Measurements from ENCODE around the gene GSTP1.

The GSTP1 gene

DNA sequence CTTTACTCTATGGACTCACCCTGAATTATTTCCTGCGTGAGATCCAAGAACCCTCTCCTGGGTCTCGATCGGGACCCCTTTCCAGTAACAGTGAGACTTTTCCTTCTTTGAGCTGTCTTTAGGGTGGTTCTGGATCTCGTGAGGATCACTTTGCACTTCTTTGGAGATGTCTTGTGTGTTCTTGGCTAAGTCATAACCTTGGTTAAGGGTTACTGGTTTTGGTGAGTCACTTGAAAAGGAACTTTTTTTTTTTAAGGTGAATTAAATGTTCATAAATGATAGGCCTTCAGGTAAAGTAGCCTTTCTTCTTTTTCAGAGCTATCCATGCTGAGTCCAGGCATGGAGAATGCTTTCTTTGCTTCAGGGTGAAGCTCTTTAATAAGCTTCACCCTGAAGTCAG is 19.4 kb upstream of the GSTP1 start:
- Histone ChIP-seq H3K9me2 (replicated peaks; ENCODE audit: insufficient read depth, low read length) (no peaks in the 10 kb centered on the region), H3K36me3 (ENCODE audit: low read length) (no peaks in the 10 kb centered on the region), H2AFZ (ENCODE audit: low read depth, low read length, severe bottlenecking) (no peak overlapping the region), H3K79me2 (ENCODE audit: insufficient read depth, low read length) (no peaks in the 10 kb centered on the region), H3K9me3 (ENCODE audit: insufficient read depth, low read length) (no peaks in the 10 kb centered on the region), H3K27ac (ENCODE audit: low read depth, low read length) (no peak overlapping the region), H3K4me2 (ENCODE audit: low read depth, low read length, poor library complexity, severe bottlenecking) (no peak overlapping the region), H3K27me3 (ENCODE audit: low read length) (no peaks in the 10 kb centered on the region), H3F3A (ENCODE audit: insufficient read depth) (no peaks in the 10 kb centered on the region), H3K9ac (ENCODE audit: low read length) (no peak overlapping the region), H4K20me1 (ENCODE audit: low read depth, low read length) (no peaks in the 10 kb centered on the region), H3K4me3 (ENCODE audit: insufficient read depth, low read length, poor library complexity, severe bottlenecking) (no peak overlapping the region)
- TF ChIP-seq EZH2phosphoT487 (conservative IDR thresholded peaks at IDR 0.05; ENCODE audit: low read length): no peak
- TF ChIP-seq, protein P1, sequence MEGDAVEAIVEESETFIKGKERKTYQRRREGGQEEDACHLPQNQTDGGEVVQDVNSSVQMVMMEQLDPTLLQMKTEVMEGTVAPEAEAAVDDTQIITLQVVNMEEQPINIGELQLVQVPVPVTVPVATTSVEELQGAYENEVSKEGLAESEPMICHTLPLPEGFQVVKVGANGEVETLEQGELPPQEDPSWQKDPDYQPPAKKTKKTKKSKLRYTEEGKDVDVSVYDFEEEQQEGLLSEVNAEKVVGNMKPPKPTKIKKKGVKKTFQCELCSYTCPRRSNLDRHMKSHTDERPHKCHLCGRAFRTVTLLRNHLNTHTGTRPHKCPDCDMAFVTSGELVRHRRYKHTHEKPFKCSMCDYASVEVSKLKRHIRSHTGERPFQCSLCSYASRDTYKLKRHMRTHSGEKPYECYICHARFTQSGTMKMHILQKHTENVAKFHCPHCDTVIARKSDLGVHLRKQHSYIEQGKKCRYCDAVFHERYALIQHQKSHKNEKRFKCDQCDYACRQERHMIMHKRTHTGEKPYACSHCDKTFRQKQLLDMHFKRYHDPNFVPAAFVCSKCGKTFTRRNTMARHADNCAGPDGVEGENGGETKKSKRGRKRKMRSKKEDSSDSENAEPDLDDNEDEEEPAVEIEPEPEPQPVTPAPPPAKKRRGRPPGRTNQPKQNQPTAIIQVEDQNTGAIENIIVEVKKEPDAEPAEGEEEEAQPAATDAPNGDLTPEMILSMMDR (IDR thresholded peaks at IDR 0.05; ENCODE audit: insufficient read depth, low read length, poor library complexity, severe bottlenecking): no peak

DNA sequence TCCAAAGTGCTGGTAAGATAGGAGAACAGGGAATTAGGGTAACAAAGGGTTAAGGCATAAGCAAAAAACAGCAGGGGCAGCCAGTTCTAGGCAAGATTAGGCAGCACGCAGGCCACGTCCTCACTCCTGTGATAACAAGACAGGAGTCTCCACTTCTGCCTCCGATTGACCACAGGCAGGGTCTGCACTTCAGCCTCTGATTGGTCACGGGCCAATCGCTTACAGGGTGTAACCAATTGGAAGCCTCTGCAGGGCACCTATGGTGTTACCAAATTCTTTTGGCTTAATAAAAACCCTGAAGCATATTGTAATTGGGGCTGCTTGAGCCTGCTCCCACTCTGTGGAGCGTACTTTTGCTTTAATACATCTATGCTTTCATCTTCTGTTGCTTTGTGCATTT is 12.2 kb upstream of the GSTP1 start:
- Histone ChIP-seq H2AFZ (ENCODE audit: low read depth, low read length, severe bottlenecking) (no peak overlapping the region), H4K20me1 (ENCODE audit: low read depth, low read length) (no peaks in the 10 kb centered on the region), H3K4me2 (ENCODE audit: low read depth, low read length, poor library complexity, severe bottlenecking) (no peak overlapping the region), H3K79me2 (ENCODE audit: insufficient read depth, low read length) (no peaks in the 10 kb centered on the region), H3K36me3 (ENCODE audit: low read length) (no peaks in the 10 kb centered on the region), H3K27ac (ENCODE audit: low read depth, low read length) (no peak overlapping the region), H3K9me3 (ENCODE audit: insufficient read depth, low read length) (no peaks in the 10 kb centered on the region), H3K9me2 (replicated peaks; ENCODE audit: insufficient read depth, low read length) (no peaks in the 10 kb centered on the region), H3K4me3 (ENCODE audit: insufficient read depth, low read length, poor library complexity, severe bottlenecking) (no peak overlapping the region), H3K27me3 (ENCODE audit: low read length) (no peaks in the 10 kb centered on the region), H3K9ac (ENCODE audit: low read length) (no peak overlapping the region), H3F3A (ENCODE audit: insufficient read depth) (no peaks in the 10 kb centered on the region)
- TF ChIP-seq, protein P1 (IDR thresholded peaks at IDR 0.05; ENCODE audit: insufficient read depth, low read length, poor library complexity, severe bottlenecking): no peak
- TF ChIP-seq EZH2phosphoT487 (conservative IDR thresholded peaks at IDR 0.05; ENCODE audit: low read length): no peak

DNA sequence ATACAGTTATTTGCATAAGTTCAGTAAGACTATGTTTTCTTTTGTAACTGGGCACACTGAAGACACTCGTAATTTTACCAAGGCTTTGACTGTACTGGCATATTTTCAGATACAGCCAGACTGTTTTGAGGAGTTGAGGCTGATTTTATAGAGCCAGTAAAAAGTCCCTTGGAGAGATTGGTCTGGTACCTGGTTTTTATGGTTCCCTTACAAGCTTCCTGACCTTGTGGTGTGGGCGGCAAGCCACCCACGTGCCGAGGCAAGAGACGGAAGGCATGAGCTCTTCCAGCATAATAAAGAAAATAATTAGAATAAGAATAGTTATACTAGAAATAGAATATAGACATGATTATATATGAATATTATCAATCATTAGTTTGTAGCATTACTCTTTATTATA is 11.3 kb upstream of the GSTP1 start:
- H3K4me2 ChIP-seq (ENCODE audit: low read depth, low read length, poor library complexity, severe bottlenecking): no peak overlapping the region
- no peaks in the 10 kb centered on the region for H3K9me3 ChIP-seq (ENCODE audit: insufficient read depth, low read length)
- H2AFZ ChIP-seq (ENCODE audit: low read depth, low read length, severe bottlenecking): no peak overlapping the region
- no peaks in the 10 kb centered on the region for H3K79me2 ChIP-seq (ENCODE audit: insufficient read depth, low read length)
- H3K27ac ChIP-seq (ENCODE audit: low read depth, low read length): no peak overlapping the region
- no peak for TF ChIP-seq EZH2phosphoT487 (conservative IDR thresholded peaks at IDR 0.05; ENCODE audit: low read length)
- TF ChIP-seq, protein P1 (IDR thresholded peaks at IDR 0.05; ENCODE audit: insufficient read depth, low read length, poor library complexity, severe bottlenecking): no peak
- no peaks in the 10 kb centered on the region for H4K20me1 ChIP-seq (ENCODE audit: low read depth, low read length)
- no peak overlapping the region for H3K9ac ChIP-seq (ENCODE audit: low read length)
- no peaks in the 10 kb centered on the region for H3F3A ChIP-seq (ENCODE audit: insufficient read depth)
- H3K27me3 ChIP-seq (ENCODE audit: low read length): no peaks in the 10 kb centered on the region
- H3K4me3 ChIP-seq (ENCODE audit: insufficient read depth, low read length, poor library complexity, severe bottlenecking): no peak overlapping the region
- no peaks in the 10 kb centered on the region for H3K36me3 ChIP-seq (ENCODE audit: low read length)
- H3K9me2 ChIP-seq (replicated peaks; ENCODE audit: insufficient read depth, low read length): no peaks in the 10 kb centered on the region

Measured in SU-DHL-6 (cell line).